KMS-11 (cell line): Measurements from ENCODE around the gene DARS2.

ENCODE experiments used
- H2AFZ ChIP-seq: fragments of 200-600 bp; sonication (generic); 2 replicates; pipeline ENCODE4 v1.6.1; 2016; ENCODE audit warnings: antibody characterized with exemption, mixed run types, low read depth
- H3K27ac ChIP-seq: fragments of 200-600 bp; sonication (generic); 2 replicates; pipeline ENCODE4 v1.6.1; 2016; ENCODE audit warnings: mild to moderate bottlenecking, mixed run types
- H3K27me3 ChIP-seq: fragments of 200-600 bp; sonication (generic); 2 replicates; pipeline ENCODE4 v1.6.1; 2017; ENCODE audit warnings: mild to moderate bottlenecking, low read depth, mixed run types, moderate library complexity; ENCODE audit not compliant: insufficient read depth
- H3K36me3 ChIP-seq: fragments of 200-600 bp; sonication (generic); 2 replicates; pipeline ENCODE4 v1.6.1; 2017; ENCODE audit warnings: mild to moderate bottlenecking, mixed run types; ENCODE audit not compliant: insufficient read depth
- H3K4me1 ChIP-seq: fragments of 200-600 bp; sonication (generic); 2 replicates; pipeline ENCODE4 v1.6.1; 2016; ENCODE audit warnings: mild to moderate bottlenecking, low read depth, mixed run types; ENCODE audit not compliant: poor library complexity, severe bottlenecking
- H3K4me2 ChIP-seq: fragments of 200-600 bp; sonication (generic); 2 replicates; pipeline ENCODE4 v1.7.0; 2016; ENCODE audit warnings: mild to moderate bottlenecking, mixed run types
- H3K4me3 ChIP-seq: fragments of 200-600 bp; sonication (generic); IDR thresholded peaks from 2 replicates; pipeline ENCODE4 v1.6.1; 2017; ENCODE audit warnings: low read depth, low read length, mixed read lengths; ENCODE audit not compliant: insufficient read depth
- H3K79me2 ChIP-seq: fragments of 200-600 bp; sonication (generic); 2 replicates; pipeline ENCODE4 v1.6.1; 2016; ENCODE audit warnings: low read depth, mixed run types; ENCODE audit not compliant: insufficient read depth
- H3K9ac ChIP-seq: fragments of 200-600 bp; sonication (generic); 2 replicates; pipeline ENCODE4 v1.6.1; 2016; ENCODE audit warnings: mild to moderate bottlenecking, mixed run types
- H4K20me1 ChIP-seq: fragments of 200-600 bp; sonication (generic); 2 replicates; pipeline ENCODE4 v1.6.1; 2016; ENCODE audit warnings: mild to moderate bottlenecking, mixed run types; ENCODE audit not compliant: insufficient read depth
- TF ChIP-seq, protein P1 (sequence below): fragments of 200-600 bp; sonication (generic); conservative IDR thresholded peaks from 2 replicates; pipeline ENCODE4 v1.6.1; 2017; ENCODE audit warnings: low read depth, mild to moderate bottlenecking, antibody characterized with exemption, low read length, moderate library complexity, mixed read lengths

Gene DARS2

DNA sequence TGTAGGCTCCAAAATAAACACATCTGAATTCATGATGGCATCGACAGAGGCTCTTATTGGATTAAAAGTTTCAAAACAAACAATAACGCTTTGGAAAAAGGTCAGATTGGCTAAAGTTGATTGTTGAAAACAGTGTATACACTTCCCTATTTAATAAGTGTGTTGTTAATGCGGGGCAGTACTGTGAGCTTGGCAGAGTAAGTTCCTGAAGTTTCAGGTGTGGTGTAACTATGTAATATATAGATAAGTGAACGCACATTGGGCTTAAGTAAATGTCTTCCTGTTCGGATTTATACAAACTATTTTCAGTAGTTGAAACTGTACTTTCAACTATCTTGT, 44.5 kb downstream of the DARS2 start:
- Histone ChIP-seq H4K20me1 (peaks cover 30% of the 10 kb centered on the region), H3K27me3 (no peaks in the 10 kb centered on the region), H3K4me3 (peak overlapping the region; percentile 96), H3K36me3 (peaks cover 33% of the 10 kb centered on the region), H3K79me2 (peaks cover 38% of the 10 kb centered on the region), H3K4me1 (peaks cover 45% of the 10 kb centered on the region), H3K9ac (peak overlapping the region; percentile 91; the same call in 1 of the 2 replicates), H3K4me2 (peak overlapping the region; percentile 98), H3K27ac (0 out of 2 replicates have a peak overlapping the region, but pooled peaks have one; percentile 83), H2AFZ (peak overlapping the region; percentile 94)
- TF ChIP-seq, protein P1, sequence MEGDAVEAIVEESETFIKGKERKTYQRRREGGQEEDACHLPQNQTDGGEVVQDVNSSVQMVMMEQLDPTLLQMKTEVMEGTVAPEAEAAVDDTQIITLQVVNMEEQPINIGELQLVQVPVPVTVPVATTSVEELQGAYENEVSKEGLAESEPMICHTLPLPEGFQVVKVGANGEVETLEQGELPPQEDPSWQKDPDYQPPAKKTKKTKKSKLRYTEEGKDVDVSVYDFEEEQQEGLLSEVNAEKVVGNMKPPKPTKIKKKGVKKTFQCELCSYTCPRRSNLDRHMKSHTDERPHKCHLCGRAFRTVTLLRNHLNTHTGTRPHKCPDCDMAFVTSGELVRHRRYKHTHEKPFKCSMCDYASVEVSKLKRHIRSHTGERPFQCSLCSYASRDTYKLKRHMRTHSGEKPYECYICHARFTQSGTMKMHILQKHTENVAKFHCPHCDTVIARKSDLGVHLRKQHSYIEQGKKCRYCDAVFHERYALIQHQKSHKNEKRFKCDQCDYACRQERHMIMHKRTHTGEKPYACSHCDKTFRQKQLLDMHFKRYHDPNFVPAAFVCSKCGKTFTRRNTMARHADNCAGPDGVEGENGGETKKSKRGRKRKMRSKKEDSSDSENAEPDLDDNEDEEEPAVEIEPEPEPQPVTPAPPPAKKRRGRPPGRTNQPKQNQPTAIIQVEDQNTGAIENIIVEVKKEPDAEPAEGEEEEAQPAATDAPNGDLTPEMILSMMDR: no peak

GRCh38 chr1:173870252-173871075, 46.0 kb downstream of the DARS2 start:
- Histone ChIP-seq H3K4me1 (peaks cover 30% of the 10 kb centered on the region), H2AFZ (no peak overlapping the region), H3K4me3 (no peak overlapping the region), H3K27me3 (no peaks in the 10 kb centered on the region), H3K36me3 (peaks cover 20% of the 10 kb centered on the region), H3K9ac (no peak overlapping the region), H3K4me2 (no peak overlapping the region), H3K27ac (no peak overlapping the region), H3K79me2 (peaks cover 24% of the 10 kb centered on the region), H4K20me1 (peaks cover 16% of the 10 kb centered on the region)
- TF ChIP-seq, protein P1: no peak

DNA sequence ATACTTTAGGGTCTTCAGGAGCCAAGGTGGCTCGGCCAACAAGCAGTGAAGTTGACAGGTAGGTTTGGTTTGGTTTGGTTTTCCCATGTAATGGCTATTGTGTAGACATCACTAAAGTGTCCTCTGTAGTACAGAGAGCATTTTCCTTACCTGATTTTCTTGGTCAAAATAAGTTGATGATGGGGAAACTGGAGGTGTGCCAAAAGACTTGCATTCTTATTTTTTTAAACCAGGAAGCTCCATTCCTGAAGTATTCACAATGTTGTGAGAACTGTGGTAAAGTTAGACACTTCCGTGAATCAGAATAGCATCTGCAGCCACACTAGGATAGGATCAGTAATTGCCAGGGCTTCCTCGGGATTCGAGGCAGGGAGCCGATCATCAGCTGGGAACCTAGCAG, 46.6 kb downstream of the DARS2 start:
- H2AFZ ChIP-seq: no peak overlapping the region
- H3K4me3 ChIP-seq: no peak overlapping the region
- H3K4me1 ChIP-seq: peaks cover 24% of the 10 kb centered on the region
- peaks cover 17% of the 10 kb centered on the region for H3K79me2 ChIP-seq
- no peaks in the 10 kb centered on the region for H3K27me3 ChIP-seq
- peaks cover 10% of the 10 kb centered on the region for H4K20me1 ChIP-seq
- H3K36me3 ChIP-seq: peaks cover 14% of the 10 kb centered on the region; the same call in 1 of the 2 replicates
- no peak overlapping the region for H3K9ac ChIP-seq
- H3K4me2 ChIP-seq: no peak overlapping the region
- no peak overlapping the region for H3K27ac ChIP-seq
- TF ChIP-seq, protein P1: no peak

GRCh38 chr1:173871500-173871899, 47.0 kb downstream of the DARS2 start:
- Histone ChIP-seq H3K27me3 (no peaks in the 10 kb centered on the region), H3K36me3 (peaks cover 10% of the 10 kb centered on the region; the same call in 1 of the 2 replicates), H2AFZ (no peak overlapping the region), H3K27ac (no peak overlapping the region), H3K4me1 (peaks cover 20% of the 10 kb centered on the region), H3K4me3 (no peak overlapping the region), H3K9ac (no peak overlapping the region), H3K79me2 (peaks cover 13% of the 10 kb centered on the region), H4K20me1 (peaks cover 6% of the 10 kb centered on the region; the same call in 1 of the 2 replicates), H3K4me2 (no peak overlapping the region)
- TF ChIP-seq, protein P1: no peak
